Prostate gland (tissue), 2 donors: Measurements from ENCODE around the gene CDK8. TPM values are rescaled to one million over a fixed set of nuclear protein-coding genes. Genes with fewer than 3 reads are reported as not detected.
"Not testable (repeated sequence)": the region's sequence is repeated elsewhere in the genome, so short reads cannot be mapped to it uniquely, and the experiment has no call there.

ENCODE experiments used
- DNase-seq: peaks from one replicate; pipeline ENCODE4 v3.0.0-alpha.2; 2019; ENCODE audit warnings: low spot score
- H3K27ac ChIP-seq, 2 donors: fragments of 200-600 bp; sonication (generic); 2 replicates each; pipeline ENCODE4 v1.5.1; 2017 to 2019
- H3K27me3 ChIP-seq: fragments of 200-600 bp; sonication (generic); replicated peaks from 2 replicates; pipeline ENCODE4 v1.5.1; 2019; ENCODE audit not compliant: insufficient read depth
- H3K36me3 ChIP-seq, 2 donors: fragments of 200-600 bp; sonication (generic); 1 replicate in 1 of 2; 2 replicates in 1 of 2; pipeline versions ENCODE4 v1.5.1 to v1.8.1; 2017 to 2019
- H3K4me1 ChIP-seq: fragments of 200-600 bp; sonication (generic); replicated peaks from 2 replicates; pipeline ENCODE4 v1.5.1; 2019
- H3K4me3 ChIP-seq, 2 donors: fragments of 200-600 bp; sonication (generic); 2 replicates each; pipeline ENCODE4 v1.5.1; 2017 to 2019
- H3K9me3 ChIP-seq: fragments of 200-600 bp; sonication (generic); 2 replicates; pipeline ENCODE4 v1.5.1; 2017
- POLR2A ChIP-seq: fragments of 450-650 bp; IDR thresholded peaks from one replicate; pipeline ENCODE4 v1.6.1; 2016; ENCODE audit warnings: antibody characterized with exemption, mild to moderate bottlenecking
- POLR2AphosphoS5 ChIP-seq: sonication (generic); formaldehyde crosslinking; IDR thresholded peaks from one replicate; pipeline ENCODE4 v1.6.1; 2017; ENCODE audit warnings: antibody characterized with exemption
- WGBS: methylation state at CpG from one replicate; pipeline ENCODE4 v1.1.5; 2018; 5-methylcytosine and 5-hydroxymethylcytosine counted together
- intact Hi-C: fragments of 100-400 bp; cut with DNase I; formaldehyde crosslinking; loops from one replicate; pipeline ENCODE4 v1.14.2; 2022
- total RNA-seq, 2 donors: library from RNA; depleted of rRNA; stranded (reverse); fragments of >200 nt; gene quantifications; one replicate each; pipeline ENCODE4 v1.1.0, GENCODE V29; 2016
- TF ChIP-seq, protein P1 (sequence below), 4 experiments: fragments of 200-600 bp in 2 of 4; fragments of 450-650 bp in 2 of 4; sonication (generic) in 2 of 4; IDR thresholded peaks; 1 replicate in 3 of 4; 2 replicates in 1 of 4; pipeline ENCODE4 v1.5.1; 2016 to 2019; ENCODE audit warnings: antibody characterized with exemption in 4 of 4, mild to moderate bottlenecking in 2 of 4, moderate library complexity in 2 of 4

The CDK8 gene
- total RNA-seq, 2 donors from 2014 or later: 9.9 to 11.6 TPM

DNA sequence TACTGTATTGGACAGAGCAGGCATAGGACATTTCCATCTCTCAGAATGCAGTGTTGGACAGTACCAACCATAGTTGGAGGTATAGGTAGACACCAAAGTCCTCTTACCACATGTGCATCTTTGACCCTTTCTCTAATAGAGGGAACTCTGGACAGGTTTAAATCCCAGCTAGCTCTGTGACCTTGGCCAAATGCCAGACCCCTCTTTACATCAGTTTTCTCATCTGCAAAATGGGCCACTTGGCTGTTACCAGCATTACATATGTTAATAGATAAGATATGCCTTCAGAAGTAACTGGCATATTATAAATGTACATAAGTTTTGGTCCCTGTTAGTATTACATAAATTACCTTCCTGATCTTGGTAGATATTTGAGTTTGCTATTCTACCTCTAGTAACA is 54.3 kb downstream of the CDK8 start:
- Histone ChIP-seq H3K4me3 (no peak overlapping the region), H3K9me3 (no peaks in the 10 kb centered on the region), H3K27ac (no peak overlapping the region), H3K36me3 (no peaks in the 10 kb centered on the region), H3K4me1 (no peaks in the 10 kb centered on the region), H3K27me3 (no peaks in the 10 kb centered on the region)
- no peak for DNase-seq
- no peak for TF ChIP-seq POLR2A
- intact Hi-C loops: no loop called here

DNA sequence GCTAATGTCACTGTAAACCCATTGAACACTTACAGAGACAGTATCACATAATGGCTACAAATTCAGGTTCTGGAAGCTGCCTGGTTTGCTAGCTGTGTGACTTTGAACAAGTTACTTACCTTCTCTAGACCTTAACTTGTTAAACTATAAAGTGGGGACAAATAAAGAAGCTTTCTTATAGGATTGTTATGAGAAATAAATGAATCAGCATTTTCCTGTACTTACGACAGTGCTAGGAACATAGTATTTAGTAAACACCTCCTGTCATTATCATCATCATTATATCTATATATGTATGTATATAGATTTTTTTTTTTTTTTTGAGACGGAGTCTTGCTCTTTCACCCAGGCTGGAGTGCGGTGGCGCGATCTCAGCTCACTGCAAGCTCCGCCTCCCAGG is 54.9 kb downstream of the CDK8 start:
- DNase-seq: no peak
- 96% methylated on average over 6 of the region's 6 CpGs for WGBS
- Histone ChIP-seq H3K36me3 (no peaks in the 10 kb centered on the region), H3K9me3 (no peaks in the 10 kb centered on the region), H3K4me1 (no peaks in the 10 kb centered on the region), H3K27me3 (no peaks in the 10 kb centered on the region), H3K4me3 (no peak overlapping the region), H3K27ac (no peak overlapping the region)
- no peak for TF ChIP-seq POLR2A
- TF ChIP-seq POLR2AphosphoS5: no peak
- TF ChIP-seq, protein P1, sequence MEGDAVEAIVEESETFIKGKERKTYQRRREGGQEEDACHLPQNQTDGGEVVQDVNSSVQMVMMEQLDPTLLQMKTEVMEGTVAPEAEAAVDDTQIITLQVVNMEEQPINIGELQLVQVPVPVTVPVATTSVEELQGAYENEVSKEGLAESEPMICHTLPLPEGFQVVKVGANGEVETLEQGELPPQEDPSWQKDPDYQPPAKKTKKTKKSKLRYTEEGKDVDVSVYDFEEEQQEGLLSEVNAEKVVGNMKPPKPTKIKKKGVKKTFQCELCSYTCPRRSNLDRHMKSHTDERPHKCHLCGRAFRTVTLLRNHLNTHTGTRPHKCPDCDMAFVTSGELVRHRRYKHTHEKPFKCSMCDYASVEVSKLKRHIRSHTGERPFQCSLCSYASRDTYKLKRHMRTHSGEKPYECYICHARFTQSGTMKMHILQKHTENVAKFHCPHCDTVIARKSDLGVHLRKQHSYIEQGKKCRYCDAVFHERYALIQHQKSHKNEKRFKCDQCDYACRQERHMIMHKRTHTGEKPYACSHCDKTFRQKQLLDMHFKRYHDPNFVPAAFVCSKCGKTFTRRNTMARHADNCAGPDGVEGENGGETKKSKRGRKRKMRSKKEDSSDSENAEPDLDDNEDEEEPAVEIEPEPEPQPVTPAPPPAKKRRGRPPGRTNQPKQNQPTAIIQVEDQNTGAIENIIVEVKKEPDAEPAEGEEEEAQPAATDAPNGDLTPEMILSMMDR (IDR thresholded peaks at IDR 0.05): no peak
- intact Hi-C loops: no loop called here

GRCh38 chr13:26310003-26310402 is 56.1 kb downstream of the CDK8 start:
- DNase-seq: no peak
- intact Hi-C loops: no loop called here
- no peak overlapping the region for H3K4me3 ChIP-seq
- no peak overlapping the region for H3K27ac ChIP-seq
- 98% methylated on average over 4 of the region's 4 CpGs for WGBS
- TF ChIP-seq POLR2A (no peak), POLR2AphosphoS5 (no peak)
- TF ChIP-seq, protein P1 (IDR thresholded peaks at IDR 0.05): no peak
- no peaks in the 10 kb centered on the region for H3K27me3 ChIP-seq
- no peaks in the 10 kb centered on the region for H3K4me1 ChIP-seq
- H3K36me3 ChIP-seq: no peaks in the 10 kb centered on the region
- no peaks in the 10 kb centered on the region for H3K9me3 ChIP-seq

DNA sequence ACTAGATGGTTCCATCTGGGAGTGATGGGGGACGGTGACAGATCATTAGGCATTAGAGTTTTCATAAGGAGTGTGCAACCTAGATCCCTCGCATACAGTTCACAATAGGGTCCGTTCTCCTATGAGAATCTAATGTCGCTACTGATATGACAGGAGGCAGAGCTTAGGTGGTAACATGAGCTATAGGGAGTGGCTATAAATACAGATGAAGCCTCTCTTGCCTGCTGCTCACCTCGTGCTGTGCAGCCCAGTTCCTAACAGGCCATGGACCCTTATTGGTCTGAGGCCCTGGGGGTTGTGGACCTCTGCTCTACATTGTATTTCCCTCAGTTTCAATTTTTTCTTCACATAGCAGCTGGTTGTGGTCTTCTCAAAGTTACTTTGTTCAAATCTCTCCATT is 56.5 kb downstream of the CDK8 start:
- H3K27me3 ChIP-seq: no peaks in the 10 kb centered on the region
- no peaks in the 10 kb centered on the region for H3K4me1 ChIP-seq
- TF ChIP-seq POLR2A (no peak), POLR2AphosphoS5 (no peak)
- TF ChIP-seq, protein P1 (IDR thresholded peaks at IDR 0.05): no peak
- H3K4me3 ChIP-seq: no peak overlapping the region
- intact Hi-C loops: no loop called here
- DNase-seq: no peak
- no peak overlapping the region for H3K27ac ChIP-seq
- 87% methylated on average over 5 of the region's 5 CpGs for WGBS
- H3K9me3 ChIP-seq: no peaks in the 10 kb centered on the region
- no peaks in the 10 kb centered on the region for H3K36me3 ChIP-seq

DNA sequence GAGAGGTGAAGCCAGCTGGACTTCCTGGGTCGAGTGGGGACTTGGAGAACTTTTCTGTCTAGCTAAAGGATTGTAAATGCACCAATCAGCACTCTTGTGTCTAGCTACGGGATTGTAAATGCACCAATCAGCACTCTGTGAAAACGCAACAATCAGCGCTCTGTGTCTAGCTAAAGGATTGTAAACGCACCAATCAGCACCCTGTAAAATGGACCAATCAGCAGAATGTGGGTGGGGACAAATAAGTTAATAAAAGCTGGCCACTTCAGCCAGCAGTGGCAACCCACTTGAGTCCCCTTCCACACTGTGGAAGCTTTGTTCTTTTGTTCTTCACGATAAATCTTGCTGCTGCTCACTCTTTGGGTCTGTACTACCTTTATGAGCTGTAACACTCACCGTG is 58.1 kb downstream of the CDK8 start:
- 96% methylated on average over 7 of the region's 7 CpGs for WGBS
- H3K4me1 ChIP-seq, H3K36me3 ChIP-seq, DNase-seq, H3K4me3 ChIP-seq, H3K27me3 ChIP-seq, H3K9me3 ChIP-seq, H3K27ac ChIP-seq, intact Hi-C loops: not testable (repeated sequence)

DNA sequence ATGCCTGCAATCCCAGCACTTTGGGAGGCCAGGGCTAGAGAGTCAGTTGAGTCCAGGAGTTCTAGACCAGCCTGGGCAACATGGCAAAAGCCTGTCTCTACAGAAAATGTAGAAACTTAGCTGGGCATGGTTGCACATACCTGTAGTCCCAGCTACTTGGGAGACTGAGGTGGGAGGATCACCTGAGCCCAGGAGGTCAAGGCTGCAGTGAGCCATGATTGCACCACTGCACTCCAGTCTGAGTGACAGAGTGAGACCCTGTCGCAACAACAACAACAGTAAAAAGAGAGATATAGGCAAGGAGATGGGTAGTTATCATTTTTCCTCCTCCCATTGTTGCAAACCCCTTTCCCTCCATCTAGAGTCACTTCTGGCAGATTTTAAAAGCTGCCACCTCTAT is 62.2 kb downstream of the CDK8 start:
- DNase-seq, intact Hi-C loops, H3K36me3 ChIP-seq, H3K4me1 ChIP-seq, H3K27me3 ChIP-seq, H3K27ac ChIP-seq, H3K4me3 ChIP-seq, H3K9me3 ChIP-seq: not testable (repeated sequence)
- WGBS: 89% methylated on average over 1 of the region's 1 CpG

DNA sequence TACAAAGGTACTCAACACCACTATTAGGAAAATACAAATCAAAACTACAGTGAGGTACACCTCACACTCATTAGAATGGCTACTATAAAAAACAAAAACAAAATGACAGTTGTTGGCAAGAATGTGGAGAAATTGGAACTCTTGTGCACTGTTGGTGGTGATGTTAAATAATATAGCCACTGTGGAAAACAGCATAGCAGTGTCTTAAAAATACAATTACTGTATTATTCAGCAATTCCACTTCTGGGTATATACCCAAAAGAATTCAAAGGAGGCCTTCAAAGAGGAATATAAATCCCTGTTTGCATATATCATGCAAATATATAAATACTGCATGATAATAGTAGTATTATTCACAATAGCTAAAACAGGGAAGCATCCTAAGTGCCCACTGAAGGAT is 66.8 kb downstream of the CDK8 start:
- DNase-seq: no peak
- no peaks in the 10 kb centered on the region for H3K4me1 ChIP-seq
- H3K27ac ChIP-seq: no peak overlapping the region
- intact Hi-C loops: no loop called here
- TF ChIP-seq POLR2AphosphoS5: no peak
- TF ChIP-seq, protein P1 (IDR thresholded peaks at IDR 0.05): no peak
- no peaks in the 10 kb centered on the region for H3K36me3 ChIP-seq
- H3K4me3 ChIP-seq: no peak overlapping the region
- no peaks in the 10 kb centered on the region for H3K27me3 ChIP-seq
- H3K9me3 ChIP-seq: no peaks in the 10 kb centered on the region
